H1 (cell line): ENCODE measurements around the gene SLC45A1.

Source experiments
- JUN ChIP-seq: IDR thresholded peaks from 2 replicates; pipeline ENCODE4 v1.6.1; 2011; ENCODE audit warnings: low read depth, mild to moderate bottlenecking, improper control_type of control experiment, low read length
- RAD21 ChIP-seq, 2 experiments: IDR thresholded peaks in 1 of 2; conservative IDR thresholded peaks in 1 of 2; 2 replicates each; pipeline ENCODE4 v1.6.1; 2011; ENCODE audit warnings: low read depth in 2 of 2, low read length in 2 of 2, improper control_type of control experiment in 1 of 2, inconsistent platforms in 1 of 2, mild to moderate bottlenecking in 1 of 2, moderate library complexity in 1 of 2
- TF ChIP-seq, protein P1 (sequence below), 3 experiments: IDR thresholded peaks; 1 replicate in 2 of 3; 2 replicates in 1 of 3; pipeline versions ENCODE4 v1.5.1 to v1.6.1; 2011; ENCODE audit warnings: low read length in 3 of 3, mild to moderate bottlenecking in 3 of 3, inconsistent platforms in 2 of 3, low read depth in 1 of 3, moderate library complexity in 1 of 3; ENCODE audit not compliant: insufficient read depth in 1 of 3; ENCODE audit errors: control extremely low read depth in 1 of 3

GRCh38 chr1:8318436-8318835 lies 522 bp downstream of the SLC45A1 start:
- TF ChIP-seq, protein P1, sequence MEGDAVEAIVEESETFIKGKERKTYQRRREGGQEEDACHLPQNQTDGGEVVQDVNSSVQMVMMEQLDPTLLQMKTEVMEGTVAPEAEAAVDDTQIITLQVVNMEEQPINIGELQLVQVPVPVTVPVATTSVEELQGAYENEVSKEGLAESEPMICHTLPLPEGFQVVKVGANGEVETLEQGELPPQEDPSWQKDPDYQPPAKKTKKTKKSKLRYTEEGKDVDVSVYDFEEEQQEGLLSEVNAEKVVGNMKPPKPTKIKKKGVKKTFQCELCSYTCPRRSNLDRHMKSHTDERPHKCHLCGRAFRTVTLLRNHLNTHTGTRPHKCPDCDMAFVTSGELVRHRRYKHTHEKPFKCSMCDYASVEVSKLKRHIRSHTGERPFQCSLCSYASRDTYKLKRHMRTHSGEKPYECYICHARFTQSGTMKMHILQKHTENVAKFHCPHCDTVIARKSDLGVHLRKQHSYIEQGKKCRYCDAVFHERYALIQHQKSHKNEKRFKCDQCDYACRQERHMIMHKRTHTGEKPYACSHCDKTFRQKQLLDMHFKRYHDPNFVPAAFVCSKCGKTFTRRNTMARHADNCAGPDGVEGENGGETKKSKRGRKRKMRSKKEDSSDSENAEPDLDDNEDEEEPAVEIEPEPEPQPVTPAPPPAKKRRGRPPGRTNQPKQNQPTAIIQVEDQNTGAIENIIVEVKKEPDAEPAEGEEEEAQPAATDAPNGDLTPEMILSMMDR (IDR thresholded peaks at IDR 0.05; ENCODE audit: control extremely low read depth in 1 of 3, insufficient read depth in 1 of 3, low read depth in 1 of 3, low read length in 3 of 3): no peak
- no peak for TF ChIP-seq JUN
- no peak for TF ChIP-seq RAD21 (IDR thresholded peaks at IDR 0.05 in 1 of 2, conservative IDR thresholded peaks at IDR 0.05 in 1 of 2; ENCODE audit: low read depth in 2 of 2, low read length in 2 of 2)
